Thoracic aorta (tissue), 2 donors: ENCODE measurements around the gene OR9Q1. TPM values are rescaled to one million over a fixed set of nuclear protein-coding genes. Genes with fewer than 3 reads are reported as not detected.

Experiments used
- ATAC-seq: fragments of 150-250 bp; one replicate; pipeline ENCODE4 v1.8.0; 2017; ENCODE audit warnings: low read depth; ENCODE audit not compliant: insufficient number of reproducible peaks, low FRiP score
- DNase-seq: peaks from one replicate; pipeline ENCODE4 v3.0.0-alpha.2; 2020; ENCODE audit warnings: low spot score
- H3K27ac ChIP-seq, 2 donors: fragments of 200-600 bp; sonication (generic); 1 replicate in 1 of 2; 2 replicates in 1 of 2; pipeline ENCODE4 v1.5.1; 2016; ENCODE audit warnings: mild to moderate bottlenecking in 2 of 2, moderate library complexity in 2 of 2
- H3K27me3 ChIP-seq: fragments of 200-600 bp; sonication (generic); replicated peaks from 2 replicates; pipeline ENCODE4 v1.6.0; 2016; ENCODE audit warnings: mild to moderate bottlenecking; ENCODE audit not compliant: insufficient read depth
- H3K36me3 ChIP-seq: fragments of 200-600 bp; sonication (generic); one replicate; pipeline ENCODE4 v1.5.1; 2016
- H3K4me1 ChIP-seq, 2 donors: fragments of 200-600 bp; sonication (generic); 1 replicate in 1 of 2; 2 replicates in 1 of 2; pipeline versions ENCODE4 v1.5.1 to v1.6.0; 2016; ENCODE audit warnings: low read depth in 2 of 2, mild to moderate bottlenecking in 1 of 2; ENCODE audit not compliant: control insufficient read depth in 1 of 2
- H3K4me3 ChIP-seq: fragments of 200-600 bp; sonication (generic); 2 replicates; pipeline ENCODE4 v1.5.1; 2016; ENCODE audit warnings: mild to moderate bottlenecking
- H3K9me3 ChIP-seq: fragments of 200-600 bp; sonication (generic); 2 replicates; pipeline ENCODE4 v1.5.1; 2016
- total RNA-seq, 2 donors: library from RNA; depleted of rRNA; stranded (reverse); fragments of >200 nt; gene quantifications; one replicate each; pipeline versions ENCODE4 v1.1.0 to v1.2.3, GENCODE V29; 2016
- TF ChIP-seq, protein P1 (sequence below): fragments of 200-600 bp; sonication (generic); IDR thresholded peaks from one replicate; pipeline ENCODE4 v1.5.1; 2019; ENCODE audit warnings: antibody characterized with exemption

OR9Q1 gene
- total RNA-seq, 2 donors from 2014 or later, result not detected

DNA sequence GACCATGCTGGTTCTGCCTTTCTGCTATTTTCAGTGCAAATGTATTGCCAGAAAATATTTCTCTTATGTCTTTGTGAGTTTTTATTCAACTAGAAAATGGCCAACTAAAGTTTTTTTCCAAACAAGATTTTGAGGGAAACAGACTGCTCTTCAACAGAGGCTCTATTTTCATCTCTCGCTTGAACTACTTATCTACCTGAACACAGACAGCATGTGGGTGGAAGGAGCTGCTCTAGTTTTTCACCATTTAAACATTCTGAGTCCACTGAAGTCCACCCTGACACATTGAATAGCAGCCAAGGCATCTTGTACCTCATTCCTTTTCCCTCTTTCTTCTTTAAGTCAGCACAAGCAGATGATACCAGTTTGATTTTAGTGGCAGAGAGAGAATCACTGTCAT is 111.5 kb downstream of the OR9Q1 start:
- ATAC-seq, result no peak

DNA sequence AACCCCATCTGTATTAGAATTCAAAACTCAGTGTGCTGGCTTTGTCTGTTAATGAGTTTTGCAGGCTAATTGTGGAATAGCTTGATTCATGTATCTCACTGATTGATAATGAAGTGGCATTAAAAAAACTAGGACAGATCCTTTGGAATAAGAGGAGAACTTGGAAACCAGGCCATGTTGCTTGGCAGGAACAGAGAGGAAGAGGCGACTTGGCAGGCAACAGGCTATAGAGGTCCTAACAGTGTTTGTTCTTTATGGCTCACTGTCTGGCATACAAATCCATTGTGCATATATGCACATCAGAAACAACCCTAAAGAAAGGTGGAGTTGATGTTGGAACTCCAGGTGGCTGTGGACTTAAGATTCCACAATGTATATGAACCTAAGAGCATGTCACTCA is 119.1 kb downstream of the OR9Q1 start:
- TF ChIP-seq, protein P1, sequence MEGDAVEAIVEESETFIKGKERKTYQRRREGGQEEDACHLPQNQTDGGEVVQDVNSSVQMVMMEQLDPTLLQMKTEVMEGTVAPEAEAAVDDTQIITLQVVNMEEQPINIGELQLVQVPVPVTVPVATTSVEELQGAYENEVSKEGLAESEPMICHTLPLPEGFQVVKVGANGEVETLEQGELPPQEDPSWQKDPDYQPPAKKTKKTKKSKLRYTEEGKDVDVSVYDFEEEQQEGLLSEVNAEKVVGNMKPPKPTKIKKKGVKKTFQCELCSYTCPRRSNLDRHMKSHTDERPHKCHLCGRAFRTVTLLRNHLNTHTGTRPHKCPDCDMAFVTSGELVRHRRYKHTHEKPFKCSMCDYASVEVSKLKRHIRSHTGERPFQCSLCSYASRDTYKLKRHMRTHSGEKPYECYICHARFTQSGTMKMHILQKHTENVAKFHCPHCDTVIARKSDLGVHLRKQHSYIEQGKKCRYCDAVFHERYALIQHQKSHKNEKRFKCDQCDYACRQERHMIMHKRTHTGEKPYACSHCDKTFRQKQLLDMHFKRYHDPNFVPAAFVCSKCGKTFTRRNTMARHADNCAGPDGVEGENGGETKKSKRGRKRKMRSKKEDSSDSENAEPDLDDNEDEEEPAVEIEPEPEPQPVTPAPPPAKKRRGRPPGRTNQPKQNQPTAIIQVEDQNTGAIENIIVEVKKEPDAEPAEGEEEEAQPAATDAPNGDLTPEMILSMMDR, result no peak
- no peak overlapping the region for H3K4me3 ChIP-seq
- H3K4me1 ChIP-seq, result no peaks in the 10 kb centered on the region

More for the DNA sequence above, 111.5 kb downstream of the OR9Q1 start:
- Histone ChIP-seq H3K9me3 (no peaks in the 10 kb centered on the region), H3K27me3 (no peaks in the 10 kb centered on the region), H3K36me3 (no peaks in the 10 kb centered on the region), H3K4me1 (no peaks in the 10 kb centered on the region), H3K4me3 (no peak overlapping the region), H3K27ac (no peak overlapping the region)
- no peak for DNase-seq
- TF ChIP-seq, protein P1, result no peak

DNA sequence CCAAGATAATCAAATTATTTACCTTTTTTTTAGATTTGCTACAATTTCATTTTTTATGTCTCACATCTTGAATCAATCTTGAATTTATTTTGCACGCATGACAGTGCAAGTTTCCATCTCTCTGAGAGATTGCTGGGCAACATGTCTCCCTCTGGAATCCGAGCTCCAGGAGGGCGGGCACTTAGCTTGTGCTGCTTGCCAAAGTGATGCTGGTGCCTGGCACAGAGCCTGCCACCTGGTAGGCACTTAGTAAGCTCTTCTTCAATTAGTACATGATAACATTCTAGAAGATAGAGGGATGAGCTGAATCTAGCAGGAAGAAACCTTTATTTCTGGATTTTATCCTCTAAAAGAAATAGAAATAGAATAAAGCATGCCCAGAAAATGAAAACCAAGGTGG is 129.1 kb downstream of the OR9Q1 start:
- DNase-seq (no peak), ATAC-seq (no peak)
- Histone ChIP-seq H3K4me3 (no peak overlapping the region), H3K27me3 (no peaks in the 10 kb centered on the region), H3K36me3 (no peaks in the 10 kb centered on the region), H3K9me3 (no peaks in the 10 kb centered on the region), H3K27ac (no peak overlapping the region), H3K4me1 (no peaks in the 10 kb centered on the region)
- TF ChIP-seq, protein P1, result no peak

More for the DNA sequence above, 119.1 kb downstream of the OR9Q1 start:
- Histone ChIP-seq H3K36me3 (no peaks in the 10 kb centered on the region), H3K27me3 (no peaks in the 10 kb centered on the region), H3K27ac (no peak overlapping the region), H3K9me3 (no peaks in the 10 kb centered on the region)
- DNase-seq (no peak), ATAC-seq (no peak)

DNA sequence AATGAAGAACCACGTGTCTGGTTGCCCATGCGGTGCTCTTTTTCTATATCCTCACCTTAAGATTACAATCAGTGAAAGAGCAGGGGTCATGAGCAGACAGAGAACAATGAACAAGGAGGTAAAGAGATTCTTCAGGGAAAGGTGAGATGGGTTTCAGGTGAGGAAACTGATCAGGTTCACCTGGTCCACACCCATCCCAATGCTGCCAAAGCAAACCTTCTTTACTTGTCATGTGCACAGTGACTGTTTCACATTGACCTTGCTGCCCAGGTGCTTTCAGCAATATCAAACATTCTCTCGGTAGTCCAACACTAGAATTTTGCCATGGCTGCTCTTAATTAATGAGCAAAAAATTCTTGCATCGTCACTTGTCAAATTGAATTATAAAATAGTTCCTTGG is 140.7 kb downstream of the OR9Q1 start:
- no peak overlapping the region for H3K4me3 ChIP-seq
- no peaks in the 10 kb centered on the region for H3K27me3 ChIP-seq
- no peaks in the 10 kb centered on the region for H3K4me1 ChIP-seq
- no peaks in the 10 kb centered on the region for H3K9me3 ChIP-seq
- ATAC-seq (no peak), DNase-seq (no peak)
- TF ChIP-seq, protein P1, result no peak
- H3K27ac ChIP-seq, result no peak overlapping the region
- H3K36me3 ChIP-seq, result no peaks in the 10 kb centered on the region

DNA sequence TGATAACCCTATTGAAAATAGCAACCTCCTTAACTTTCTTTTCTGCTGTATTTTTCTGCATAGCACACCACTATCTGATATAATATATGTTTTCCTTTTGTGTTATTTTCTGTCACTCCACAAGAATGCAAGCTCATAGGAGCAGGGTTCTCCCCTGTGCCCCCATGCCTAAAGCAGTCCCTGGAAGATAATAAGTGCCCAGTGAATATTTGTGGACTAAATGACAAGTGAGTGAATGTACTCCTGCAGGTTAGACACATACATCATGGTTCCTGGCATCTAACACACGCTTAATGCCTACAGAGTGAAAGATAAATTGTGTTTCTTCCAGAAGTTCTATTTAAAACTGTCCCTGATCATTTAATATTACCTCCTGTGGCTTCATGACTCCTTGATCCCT is 141.3 kb downstream of the OR9Q1 start:
- Histone ChIP-seq H3K4me1 (no peaks in the 10 kb centered on the region), H3K27ac (no peak overlapping the region), H3K36me3 (no peaks in the 10 kb centered on the region), H3K27me3 (no peaks in the 10 kb centered on the region), H3K9me3 (no peaks in the 10 kb centered on the region), H3K4me3 (no peak overlapping the region)
- TF ChIP-seq, protein P1, result no peak
- DNase-seq, result no peak
- ATAC-seq, result no peak
